Activated CD4-positive, alpha-beta T cell treated with anti-CD3 and anti-CD28 coated beads for 24 hours (primary cell): ENCODE results near the gene MACROD2.

Source experiments
- DNase-seq, 2 donors: peaks; one replicate each; pipeline ENCODE4 v3.0.0-alpha.2; 2020; ENCODE audit warnings: low read depth in 2 of 2

MACROD2 gene

DNA sequence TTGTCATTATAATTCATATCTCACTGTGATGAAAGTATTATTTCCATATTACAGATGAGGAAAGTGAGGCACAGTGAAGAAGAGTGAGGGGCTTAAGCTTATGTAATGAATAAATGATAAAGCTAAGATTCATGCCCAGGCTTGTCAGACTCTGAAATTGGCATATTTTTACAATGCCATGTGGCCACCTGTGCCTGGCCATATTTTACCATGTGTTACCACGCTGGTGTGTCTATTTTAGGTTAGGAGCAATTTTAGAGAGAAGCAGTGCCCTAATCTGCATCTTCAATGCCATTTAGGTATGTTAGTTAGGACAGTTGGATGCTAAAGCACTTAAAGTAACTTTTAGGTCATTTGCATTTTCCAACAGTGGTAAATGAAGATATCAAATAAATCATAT lies 530.1 kb downstream of the MACROD2 start:
- no peak for DNase-seq

DNA sequence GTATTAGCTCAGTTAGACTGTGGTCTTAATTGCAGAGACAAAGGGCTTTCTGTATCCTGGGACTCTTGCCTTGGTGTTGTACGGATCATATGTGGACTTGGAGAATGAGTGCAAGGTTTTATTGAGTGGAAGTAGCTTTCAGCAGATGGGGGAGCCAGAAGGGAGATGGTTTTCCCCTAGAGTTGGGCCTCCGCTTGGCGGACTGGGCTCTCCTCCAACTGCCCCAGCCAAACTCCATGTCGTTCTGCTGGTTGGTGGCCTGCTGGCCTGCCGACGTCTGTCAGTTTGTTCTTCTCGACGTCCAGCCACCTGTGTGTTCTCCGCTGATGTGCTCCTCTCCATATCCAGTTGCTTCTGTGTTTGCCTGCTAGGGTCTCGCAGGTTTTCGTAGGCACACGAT lies 531.6 kb downstream of the MACROD2 start:
- DNase-seq, result no peak

DNA sequence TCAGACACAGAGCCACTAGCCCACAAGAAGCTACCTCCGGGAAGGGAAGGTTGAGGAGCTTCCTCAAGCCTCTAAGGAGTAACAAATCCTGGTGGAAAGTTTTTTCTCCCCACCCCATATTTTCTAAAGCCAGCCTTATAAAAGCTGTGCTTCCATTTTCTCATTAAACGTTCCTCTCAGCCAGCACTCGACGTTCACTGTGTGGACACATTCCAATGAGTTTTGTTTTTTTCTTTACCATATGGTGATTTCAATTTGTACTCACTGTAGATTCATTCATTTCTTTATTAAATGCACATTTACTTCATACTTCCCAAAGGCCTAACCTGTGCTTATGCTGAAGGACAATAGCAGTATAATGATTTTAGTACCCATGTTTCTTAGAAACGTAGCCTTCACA lies 536.5 kb downstream of the MACROD2 start:
- DNase-seq, result no peak

DNA sequence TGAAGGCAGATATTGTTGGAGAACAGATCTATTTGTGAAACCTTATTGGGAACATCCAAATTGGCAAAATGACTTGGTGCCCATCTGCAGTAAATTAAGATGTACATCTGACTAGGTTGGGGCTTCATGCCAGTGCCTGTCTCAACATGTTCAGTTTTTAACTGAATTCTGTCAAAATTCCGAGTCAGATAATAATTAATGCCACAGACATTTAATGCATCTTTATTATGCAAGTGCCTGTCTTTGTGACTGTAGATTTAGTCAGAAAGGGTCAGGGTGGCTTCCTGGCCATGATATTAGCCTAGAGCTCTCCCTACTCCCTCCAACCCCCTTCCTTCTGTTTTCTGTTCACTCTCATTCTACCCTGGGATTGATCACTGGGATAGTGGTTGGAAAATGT lies 541.4 kb downstream of the MACROD2 start:
- DNase-seq, result no peak

GRCh38 chr20:14538433-14538832 lies 543.1 kb downstream of the MACROD2 start:
- DNase-seq, result no peak

- no peak for DNase-seq
Observed at GRCh38 chr20:14543040-14543439, 547.7 kb downstream of the MACROD2 start.

DNA sequence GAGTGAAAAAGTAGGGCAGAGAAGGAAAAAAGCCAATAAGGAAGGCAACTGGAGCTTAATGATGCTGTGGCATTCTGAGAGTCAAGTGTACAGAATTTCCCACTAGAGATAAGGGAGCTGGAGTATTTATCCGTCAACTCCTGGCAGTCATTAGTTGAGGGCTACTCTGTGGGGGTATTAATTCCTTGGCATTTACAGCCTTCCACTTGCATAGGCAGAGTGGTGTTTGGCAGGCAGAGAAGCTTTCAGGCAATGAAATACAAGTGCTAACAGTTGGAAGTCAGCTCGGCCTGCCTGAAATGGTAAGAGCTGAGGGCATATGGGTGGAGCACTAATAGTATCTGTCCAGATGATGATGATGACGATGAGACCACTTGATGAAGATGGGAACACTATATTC lies 549.4 kb downstream of the MACROD2 start:
- no peak for DNase-seq

- no peak for DNase-seq
Observed at GRCh38 chr20:14550655-14551054, 555.3 kb downstream of the MACROD2 start.

- no peak for DNase-seq
Observed at GRCh38 chr20:14553774-14554534, 558.6 kb downstream of the MACROD2 start.

GRCh38 chr20:14555676-14556075 lies 560.4 kb downstream of the MACROD2 start:
- no peak for DNase-seq

GRCh38 chr20:14556206-14556605 lies 560.9 kb downstream of the MACROD2 start:
- DNase-seq, result no peak

DNA sequence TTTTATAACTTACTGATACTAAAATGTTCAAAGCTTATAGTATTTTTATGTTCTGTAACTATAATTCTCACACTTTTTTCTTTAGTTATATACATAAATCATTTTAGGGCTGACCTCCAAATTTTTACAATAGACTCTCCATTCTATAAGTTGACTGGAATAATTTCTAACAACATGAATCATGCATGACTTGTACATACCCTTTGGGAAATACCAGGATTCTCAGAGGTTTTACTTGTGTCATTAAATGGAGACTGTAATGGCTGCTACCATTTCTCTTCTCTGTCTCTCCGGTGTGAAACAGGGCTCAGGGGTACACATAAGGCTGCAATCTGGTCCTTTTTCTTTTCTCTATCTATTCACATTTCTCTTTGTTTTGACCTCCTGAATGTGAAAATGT lies 564.3 kb downstream of the MACROD2 start:
- no peak for DNase-seq

- no peak for DNase-seq
Observed at GRCh38 chr20:14561741-14562221, 566.5 kb downstream of the MACROD2 start.

DNA sequence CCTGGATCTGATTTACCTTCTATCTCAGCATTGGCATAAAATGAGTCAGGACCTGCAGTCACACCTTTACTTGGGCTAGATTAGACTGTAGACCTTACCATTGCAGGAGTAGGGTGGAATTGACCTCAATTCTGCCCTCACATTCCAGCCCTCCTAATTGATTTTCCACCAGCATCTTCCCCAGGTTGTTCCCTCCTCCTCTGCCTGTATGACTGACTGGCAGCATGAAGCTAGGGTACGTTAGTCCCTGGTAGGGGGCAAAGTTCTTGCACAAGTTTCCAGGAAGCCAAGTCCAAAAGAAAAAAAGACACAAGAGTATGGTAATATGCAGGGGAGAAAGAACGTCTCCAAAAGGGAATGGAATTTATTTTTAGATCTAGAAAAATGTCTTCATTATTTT lies 567.7 kb downstream of the MACROD2 start:
- no peak for DNase-seq

DNA sequence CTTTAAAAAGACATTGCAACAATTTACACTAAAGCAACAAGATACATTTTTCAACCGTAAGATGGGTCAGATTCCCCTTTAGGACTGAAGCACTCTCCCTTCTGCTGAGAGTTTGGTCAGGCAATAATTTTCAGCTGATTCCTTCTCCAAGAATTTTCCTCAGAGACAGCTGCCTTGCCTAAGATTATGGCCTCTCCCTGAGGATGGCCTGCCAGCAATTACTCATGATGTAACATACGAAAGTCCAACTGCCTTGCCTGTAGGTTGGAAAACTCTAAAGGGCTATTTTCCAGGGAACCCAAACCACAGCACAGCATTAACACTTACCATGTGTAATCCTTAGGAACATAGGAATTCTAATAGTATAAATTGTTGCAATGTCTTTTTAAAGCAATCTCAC lies 571.2 kb downstream of the MACROD2 start:
- no peak for DNase-seq

- no peak for DNase-seq
Observed at GRCh38 chr20:14568225-14568624, 572.9 kb downstream of the MACROD2 start.

DNA sequence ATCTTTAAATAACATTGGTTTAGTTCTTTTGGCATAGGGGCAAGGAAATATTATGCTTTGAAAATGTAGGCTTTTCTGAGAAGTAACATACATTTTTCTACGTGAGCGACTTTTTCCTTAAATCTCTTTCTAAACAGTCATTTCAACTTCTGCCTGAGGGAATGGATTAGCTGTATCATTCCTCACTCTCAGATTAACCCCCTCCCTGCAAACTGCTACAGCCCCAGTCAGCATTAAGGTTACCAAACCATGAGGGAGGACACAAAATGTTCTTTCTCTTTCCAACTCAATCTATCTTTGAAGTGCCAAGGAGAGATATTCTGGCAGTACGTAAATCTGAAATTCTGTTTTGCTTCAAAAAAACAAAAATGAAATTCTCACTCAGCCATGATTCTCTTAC lies 573.4 kb downstream of the MACROD2 start:
- no peak for DNase-seq

DNA sequence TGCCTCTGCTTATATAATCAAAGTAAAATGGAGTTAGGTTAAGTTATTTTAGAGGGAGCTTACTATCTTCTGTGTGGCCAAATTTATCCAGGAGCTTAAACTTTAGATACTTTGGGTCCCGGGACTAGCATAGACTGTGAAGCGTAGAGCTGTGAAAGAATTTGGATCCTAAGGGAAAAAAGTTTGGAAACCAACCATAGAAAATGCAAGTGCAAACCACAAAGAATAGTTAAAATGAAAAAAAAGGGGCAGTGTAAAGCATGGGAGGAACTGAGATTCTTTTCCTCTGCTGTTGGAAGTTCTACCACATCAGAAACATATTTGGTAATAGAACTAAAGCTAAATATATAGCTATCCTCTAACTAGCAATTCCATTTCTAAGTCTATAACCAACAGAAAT lies 574.3 kb downstream of the MACROD2 start:
- no peak for DNase-seq

DNA sequence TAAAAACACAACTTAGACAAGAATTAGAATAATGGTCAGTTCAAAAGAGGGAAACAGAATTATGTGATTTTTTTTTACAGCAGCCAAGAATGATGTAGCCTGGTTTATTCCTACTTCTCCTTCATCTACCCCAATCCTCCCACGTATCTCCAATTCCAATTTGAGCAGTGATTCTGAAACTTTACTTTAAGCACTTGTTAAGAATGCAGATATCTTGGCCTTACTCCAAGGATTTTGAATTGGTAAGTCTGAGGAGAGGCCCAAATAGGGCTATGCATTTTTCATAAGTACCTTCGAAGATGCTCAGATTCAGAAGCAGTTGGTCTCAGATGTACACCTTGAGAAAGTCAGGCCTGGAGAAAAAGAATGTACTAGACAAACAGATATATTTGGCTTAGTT lies 575.5 kb downstream of the MACROD2 start:
- no peak for DNase-seq

DNA sequence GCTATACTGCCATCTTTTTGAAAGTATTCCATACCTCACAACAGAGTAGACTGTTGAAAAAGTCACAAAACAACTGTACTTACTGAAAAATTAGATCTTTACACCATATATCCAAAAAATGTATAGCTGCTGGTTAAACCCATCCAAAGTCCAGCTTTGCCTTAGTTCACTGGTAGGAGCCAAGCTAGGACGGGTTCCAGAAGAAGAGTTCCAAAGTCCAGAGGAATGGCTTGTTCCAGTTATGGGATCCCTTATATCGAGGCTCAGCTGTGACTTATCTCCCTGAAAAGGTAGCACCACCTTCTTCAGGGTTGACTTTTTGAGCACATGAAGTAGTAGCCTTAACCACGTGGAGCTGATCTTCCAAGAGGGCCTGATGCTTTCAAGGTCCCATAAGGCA lies 578.4 kb downstream of the MACROD2 start:
- DNase-seq, result no peak

- no peak for DNase-seq
Observed at GRCh38 chr20:14576196-14576877, 581.0 kb downstream of the MACROD2 start.

DNA sequence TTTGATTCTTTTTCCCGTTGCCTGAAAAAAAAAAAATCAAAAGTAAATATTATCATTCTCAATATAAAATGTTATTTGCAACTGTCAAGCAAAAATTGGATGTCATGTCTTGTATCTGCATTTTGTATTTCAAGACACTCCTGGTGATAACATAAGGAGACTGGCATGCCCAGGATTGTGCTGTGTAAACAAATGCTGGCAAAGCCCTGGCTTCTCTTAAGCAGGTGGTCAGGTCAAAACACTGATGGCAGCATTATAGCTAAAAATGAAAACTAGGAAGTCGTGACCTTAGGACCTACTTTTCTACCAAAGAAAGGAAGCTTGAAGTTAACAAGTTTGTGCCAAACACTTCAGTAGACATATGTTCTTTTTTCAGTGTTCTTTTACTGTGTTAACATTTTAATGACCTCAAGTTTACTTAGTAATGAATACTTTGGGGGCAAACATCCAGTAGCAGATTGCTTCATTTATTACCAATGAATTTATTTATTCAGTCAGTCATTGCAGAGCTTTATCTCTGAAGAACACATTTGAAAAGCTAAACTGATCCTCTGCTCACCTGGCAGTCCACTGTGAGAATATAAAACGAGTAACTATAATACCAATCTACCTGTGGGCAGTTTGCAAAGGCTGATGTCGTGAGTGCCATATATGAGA lies 585.2 kb downstream of the MACROD2 start:
- DNase-seq, result no peak

DNA sequence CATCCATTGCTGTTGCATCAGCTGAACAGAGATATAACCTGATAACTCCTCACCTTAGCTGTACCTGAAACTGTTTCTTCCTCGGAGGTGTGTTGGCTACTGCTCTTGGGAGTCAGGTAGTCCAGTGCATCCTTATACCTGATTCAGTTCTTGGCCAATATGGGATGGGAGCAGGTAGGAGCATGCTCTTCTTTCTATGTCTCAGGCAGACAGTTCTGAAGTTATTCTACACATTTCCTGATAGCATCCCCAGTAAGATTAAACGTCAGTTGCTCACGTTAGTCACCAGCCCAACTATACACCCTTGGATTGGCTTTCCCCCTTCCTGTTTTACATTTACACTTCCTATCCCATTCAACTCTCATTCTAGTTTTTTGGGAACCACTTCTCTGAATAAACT lies 586.4 kb downstream of the MACROD2 start:
- no peak for DNase-seq
